ENCODE results near the gene FBN2.

DNA sequence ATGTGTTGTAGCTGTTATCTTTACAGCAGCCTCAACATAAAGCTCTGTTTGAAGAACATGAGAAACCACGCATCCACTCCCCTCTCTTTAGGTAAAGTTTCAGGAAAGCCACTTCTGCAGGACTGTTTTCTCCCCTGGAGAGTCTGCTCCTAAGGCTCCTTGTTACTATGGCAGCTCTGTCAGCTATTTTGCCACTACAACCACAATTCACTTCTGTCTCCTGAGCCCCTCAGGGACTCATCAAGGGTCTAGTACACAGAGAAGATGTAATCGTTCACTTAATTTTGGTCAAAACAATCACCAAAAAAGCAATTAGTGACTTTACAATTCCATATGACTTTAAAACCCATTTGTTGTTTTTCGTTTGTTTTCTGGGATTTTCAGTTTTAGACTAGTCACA, 157.7 kb downstream of the FBN2 start:
- TF ChIP-seq, protein P1, sequence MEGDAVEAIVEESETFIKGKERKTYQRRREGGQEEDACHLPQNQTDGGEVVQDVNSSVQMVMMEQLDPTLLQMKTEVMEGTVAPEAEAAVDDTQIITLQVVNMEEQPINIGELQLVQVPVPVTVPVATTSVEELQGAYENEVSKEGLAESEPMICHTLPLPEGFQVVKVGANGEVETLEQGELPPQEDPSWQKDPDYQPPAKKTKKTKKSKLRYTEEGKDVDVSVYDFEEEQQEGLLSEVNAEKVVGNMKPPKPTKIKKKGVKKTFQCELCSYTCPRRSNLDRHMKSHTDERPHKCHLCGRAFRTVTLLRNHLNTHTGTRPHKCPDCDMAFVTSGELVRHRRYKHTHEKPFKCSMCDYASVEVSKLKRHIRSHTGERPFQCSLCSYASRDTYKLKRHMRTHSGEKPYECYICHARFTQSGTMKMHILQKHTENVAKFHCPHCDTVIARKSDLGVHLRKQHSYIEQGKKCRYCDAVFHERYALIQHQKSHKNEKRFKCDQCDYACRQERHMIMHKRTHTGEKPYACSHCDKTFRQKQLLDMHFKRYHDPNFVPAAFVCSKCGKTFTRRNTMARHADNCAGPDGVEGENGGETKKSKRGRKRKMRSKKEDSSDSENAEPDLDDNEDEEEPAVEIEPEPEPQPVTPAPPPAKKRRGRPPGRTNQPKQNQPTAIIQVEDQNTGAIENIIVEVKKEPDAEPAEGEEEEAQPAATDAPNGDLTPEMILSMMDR (conservative IDR thresholded peaks at IDR 0.05; ENCODE audit: low read depth, low read length): no peak
- TF ChIP-seq EZH2 (IDR thresholded peaks at IDR 0.05; ENCODE audit: borderline replicate concordance, low read depth, low read length, poor library complexity, severe bottlenecking): no peak

Measured in A673 (cell line).